ENCODE data around the gene AGBL1. TPM values are rescaled to one million over a fixed set of nuclear protein-coding genes. Genes with fewer than 3 reads are reported as not detected.

AGBL1 gene
- total RNA-seq, 4 donors from 2014 or later: 0.40 TPM; not detected in 3

GRCh38 chr15:86590461-86590860 is 510.8 kb downstream of the AGBL1 start:
- H3K27ac ChIP-seq: no peak overlapping the region
- H3K4me3 ChIP-seq: no peak overlapping the region

GRCh38 chr15:86591158-86591557 is 511.5 kb downstream of the AGBL1 start:
- Histone ChIP-seq H3K27me3 (no peaks in the 10 kb centered on the region), H3K36me3 (no peaks in the 10 kb centered on the region), H3K9me3 (no peaks in the 10 kb centered on the region), H3K27ac (no peak overlapping the region), H3K4me1 (no peaks in the 10 kb centered on the region), H3K4me3 (no peak overlapping the region)
- DNase-seq: no peak
- TF ChIP-seq CTCF (IDR thresholded peaks at IDR 0.05) (no peak), POLR2A (IDR thresholded peaks at IDR 0.05) (no peak)

More at GRCh38 chr15:86590461-86590860, 510.8 kb downstream of the AGBL1 start:
- no peaks in the 10 kb centered on the region for H3K27me3 ChIP-seq
- DNase-seq: no peak
- H3K4me1 ChIP-seq: no peaks in the 10 kb centered on the region
- no peaks in the 10 kb centered on the region for H3K36me3 ChIP-seq
- no peaks in the 10 kb centered on the region for H3K9me3 ChIP-seq
- TF ChIP-seq POLR2A (IDR thresholded peaks at IDR 0.05) (no peak), CTCF (IDR thresholded peaks at IDR 0.05) (no peak)

GRCh38 chr15:86591994-86592735 is 512.5 kb downstream of the AGBL1 start:
- no peak for TF ChIP-seq CTCF (IDR thresholded peaks at IDR 0.05)
- TF ChIP-seq POLR2A (IDR thresholded peaks at IDR 0.05): no peak
- DNase-seq: no peak
- Histone ChIP-seq H3K4me3 (no peak overlapping the region), H3K4me1 (no peaks in the 10 kb centered on the region), H3K36me3 (no peaks in the 10 kb centered on the region), H3K27ac (no peak overlapping the region), H3K9me3 (no peaks in the 10 kb centered on the region), H3K27me3 (no peaks in the 10 kb centered on the region)

GRCh38 chr15:86595741-86596140 is 516.1 kb downstream of the AGBL1 start:
- H3K27me3 ChIP-seq: no peaks in the 10 kb centered on the region
- H3K9me3 ChIP-seq: no peaks in the 10 kb centered on the region
- H3K36me3 ChIP-seq: no peaks in the 10 kb centered on the region
- H3K27ac ChIP-seq: no peak overlapping the region
- H3K4me1 ChIP-seq: no peaks in the 10 kb centered on the region
- no peak for DNase-seq
- TF ChIP-seq POLR2A (IDR thresholded peaks at IDR 0.05) (no peak), CTCF (IDR thresholded peaks at IDR 0.05) (no peak)
- no peak overlapping the region for H3K4me3 ChIP-seq

GRCh38 chr15:86603466-86603865 is 523.8 kb downstream of the AGBL1 start:
- H3K36me3 ChIP-seq: no peaks in the 10 kb centered on the region
- DNase-seq: no peak
- H3K4me3 ChIP-seq: no peak overlapping the region
- no peaks in the 10 kb centered on the region for H3K27me3 ChIP-seq
- no peak for TF ChIP-seq POLR2A (IDR thresholded peaks at IDR 0.05)
- no peak for TF ChIP-seq CTCF (IDR thresholded peaks at IDR 0.05)
- no peak overlapping the region for H3K27ac ChIP-seq
- no peaks in the 10 kb centered on the region for H3K4me1 ChIP-seq
- H3K9me3 ChIP-seq: no peaks in the 10 kb centered on the region

Measured in Peyer's patch (tissue), 4 donors.